Ovary (tissue), 9 donors: Measurements from ENCODE around the gene ZNF775. TPM values are rescaled to one million over a fixed set of nuclear protein-coding genes. Genes with fewer than 3 reads are reported as not detected.

Experiments used
- DNase-seq, 5 donors: peaks; one replicate each; pipeline ENCODE4 v3.0.0-alpha.2; 2019 to 2020
- H3K27ac ChIP-seq, 2 donors: fragments of 200-600 bp; one replicate each; pipeline versions ENCODE4 v1.5.1 to v1.8.0; 2019 to 2022
- H3K27me3 ChIP-seq: fragments of 200-600 bp; one replicate; pipeline ENCODE4 v1.8.0; 2022
- H3K36me3 ChIP-seq: fragments of 200-600 bp; sonication (generic); one replicate; pipeline ENCODE4 v1.5.1; 2019
- H3K4me1 ChIP-seq: one replicate; pipeline ENCODE4 v1.8.1; 2013; ENCODE audit warnings: mild to moderate bottlenecking, moderate library complexity; ENCODE audit not compliant: insufficient read depth
- H3K4me3 ChIP-seq: fragments of 200-600 bp; sonication (generic); one replicate; pipeline ENCODE4 v1.5.1; 2017
- H3K9me3 ChIP-seq, 2 donors: fragments of 200-600 bp in 1 of 2; sonication (generic) in 1 of 2; one replicate each; pipeline versions ENCODE4 v1.5.1 to v1.8.1; 2013 to 2019; ENCODE audit warnings: mild to moderate bottlenecking in 1 of 2, moderate library complexity in 1 of 2
- EP300 ChIP-seq: sonication (generic); formaldehyde crosslinking; IDR thresholded peaks from one replicate; pipeline ENCODE4 v1.6.1; 2017; ENCODE audit warnings: antibody characterized with exemption
- POLR2A ChIP-seq: fragments of 450-650 bp; IDR thresholded peaks from one replicate; pipeline ENCODE4 v1.6.1; 2017; ENCODE audit warnings: antibody characterized with exemption, mild to moderate bottlenecking, moderate library complexity
- WGBS, 3 donors: extraction: QIAGEN DNeasy Blood & Tissue Kit in 1 of 3; methylation state at CpG; one replicate each; pipeline versions ENCODE4 v1.1.5 to v1.1.7; 2013 to 2017; 5-methylcytosine and 5-hydroxymethylcytosine counted together
- intact Hi-C, 4 donors: fragments of 100-400 bp; cut with DNase I; formaldehyde crosslinking; loops; one replicate each; pipeline versions ENCODE4 v1.11.0 to v1.15.1; 2022 to 2023
- polyA plus RNA-seq, 2 donors: library from polyadenylated mRNA; stranded (reverse); fragments of 200-250 nt in 1 of 2; fragments of 350-450 nt in 1 of 2; fragmentation: Illumina TruSeq in 1 of 2; extraction: RNeasy Lipid Tissue Mini Kit (QIAGEN cat#74804) in 1 of 2; gene quantifications; one replicate each; pipeline ENCODE4 v1.2.3, GENCODE V29; 2013 to 2014
- total RNA-seq, 7 donors: library from RNA; depleted of rRNA in 2 of 7; stranded (reverse); fragments of >200 nt in 2 of 7; fragmentation: NEBNext Ultra II Directional in 3 of 7; extraction: Animal tissue kit (Norgen Biotek cat#: 25700) in 3 of 7; gene quantifications; one replicate each; pipeline versions ENCODE4 v1.1.0 to v1.2.4, GENCODE V29; 2016 to 2023
- TF ChIP-seq, protein P1 (sequence below), 3 donors: fragments of 450-650 bp in 2 of 3; fragments of 200-600 bp in 1 of 3; IDR thresholded peaks; one replicate each; pipeline versions ENCODE4 v1.5.1 to v1.8.0; 2016 to 2022; ENCODE audit warnings: antibody characterized with exemption in 3 of 3, mild to moderate bottlenecking in 1 of 3
- donor health status: DM: no; HTN: no; CAD: no; lungs with moderate emphysema.
- donor health status: DM: no; HTN: no; CAD: no.
- donor health status: Bipolar disorder and iron deficiency.
- donor health status: DM: yes; HTN: yes; CAD: no.
- donor health status: DM: no; HTN: no; CAD: no.
- donor health status: DM: yes; HTN: yes; CAD: no.

ZNF775 gene
- total and polyA plus RNA-seq, 9 donors: 0.28 to 13.9 (median 10.9) TPM

DNA sequence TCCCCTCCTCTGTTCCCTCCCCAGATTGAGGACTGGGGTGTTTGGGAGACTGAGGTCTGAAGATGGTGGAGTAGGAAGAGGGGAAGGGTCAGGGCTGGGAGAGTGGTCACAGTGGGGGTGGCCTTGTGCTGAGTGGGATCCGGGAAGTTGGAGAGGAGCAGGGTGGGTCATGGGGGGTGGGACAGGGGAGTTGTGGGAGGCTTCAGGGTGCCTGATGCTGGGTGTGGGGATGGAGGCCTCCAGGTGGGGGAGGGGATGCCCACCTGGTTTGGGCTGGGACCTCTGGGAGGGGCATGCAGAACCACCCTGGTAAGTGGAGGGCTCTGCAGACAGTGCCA lies 2.6 kb downstream of the ZNF775 start:
- WGBS, 3 donors: 81 to 100% (median 94%) methylated on average over 1 of the region's 1 CpG
- H3K4me1 ChIP-seq: peaks cover 4% of the 10 kb centered on the region
- peak in 1 of 5 donors; percentile 30 for DNase-seq

DNA sequence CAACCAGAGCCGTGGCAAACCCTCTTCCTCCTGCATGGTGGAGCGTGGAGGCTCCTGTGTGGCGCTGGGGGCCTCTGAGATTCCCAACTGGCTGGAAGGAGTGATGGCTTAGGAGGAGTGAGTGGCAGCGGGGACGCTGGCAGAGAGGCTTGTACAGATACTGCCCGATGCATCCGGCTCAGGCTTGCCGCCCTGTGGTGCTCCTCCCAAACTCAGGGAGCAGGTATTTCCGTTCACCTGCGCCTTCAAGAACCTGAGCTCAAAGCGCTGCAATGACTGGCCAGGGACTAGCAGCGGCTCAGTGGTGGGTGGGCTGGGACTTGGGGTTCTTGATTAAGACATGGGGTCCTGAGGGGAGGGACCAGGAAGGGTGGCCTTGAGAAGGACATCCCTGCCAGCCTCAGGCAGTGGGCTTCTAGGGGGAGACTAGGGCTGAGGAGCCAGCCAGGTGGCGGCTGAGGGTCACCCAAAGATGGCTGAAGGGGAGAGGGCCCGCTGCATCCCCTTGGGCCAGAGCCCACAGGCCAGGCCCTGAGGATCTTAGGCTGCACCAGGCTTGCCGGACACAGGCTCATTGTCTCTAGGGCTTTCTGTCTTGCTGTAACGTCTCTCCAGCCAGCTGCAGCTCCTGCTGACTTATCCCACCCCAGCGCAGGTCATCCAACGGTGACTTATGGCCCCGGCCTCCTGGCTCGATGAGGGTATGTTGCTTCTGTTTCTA lies 3.2 kb downstream of the ZNF775 start:
- DNase-seq: no peak
- TF ChIP-seq POLR2A (no peak), EP300 (no peak)
- TF ChIP-seq, protein P1, sequence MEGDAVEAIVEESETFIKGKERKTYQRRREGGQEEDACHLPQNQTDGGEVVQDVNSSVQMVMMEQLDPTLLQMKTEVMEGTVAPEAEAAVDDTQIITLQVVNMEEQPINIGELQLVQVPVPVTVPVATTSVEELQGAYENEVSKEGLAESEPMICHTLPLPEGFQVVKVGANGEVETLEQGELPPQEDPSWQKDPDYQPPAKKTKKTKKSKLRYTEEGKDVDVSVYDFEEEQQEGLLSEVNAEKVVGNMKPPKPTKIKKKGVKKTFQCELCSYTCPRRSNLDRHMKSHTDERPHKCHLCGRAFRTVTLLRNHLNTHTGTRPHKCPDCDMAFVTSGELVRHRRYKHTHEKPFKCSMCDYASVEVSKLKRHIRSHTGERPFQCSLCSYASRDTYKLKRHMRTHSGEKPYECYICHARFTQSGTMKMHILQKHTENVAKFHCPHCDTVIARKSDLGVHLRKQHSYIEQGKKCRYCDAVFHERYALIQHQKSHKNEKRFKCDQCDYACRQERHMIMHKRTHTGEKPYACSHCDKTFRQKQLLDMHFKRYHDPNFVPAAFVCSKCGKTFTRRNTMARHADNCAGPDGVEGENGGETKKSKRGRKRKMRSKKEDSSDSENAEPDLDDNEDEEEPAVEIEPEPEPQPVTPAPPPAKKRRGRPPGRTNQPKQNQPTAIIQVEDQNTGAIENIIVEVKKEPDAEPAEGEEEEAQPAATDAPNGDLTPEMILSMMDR (IDR thresholded peaks at IDR 0.05): no peak
- Histone ChIP-seq H3K4me3 (no peak overlapping the region), H3K36me3 (no peaks in the 10 kb centered on the region), H3K27ac (no peak overlapping the region), H3K27me3 (no peaks in the 10 kb centered on the region), H3K4me1 (peaks cover 4% of the 10 kb centered on the region), H3K9me3 (no peaks in the 10 kb centered on the region)
- WGBS, 3 donors: 81 to 89% (median 86%) methylated on average over 18 to 20 of the region's 20 CpGs
- intact Hi-C loops: loop anchor here in 1 of 4 donors (5.0 kb wide), 1 partner anchor 40 kb away; the partner anchor contains the start of gene RARRES2

More for the DNA sequence above, 2.6 kb downstream of the ZNF775 start:
- no peak overlapping the region for H3K27ac ChIP-seq
- TF ChIP-seq, protein P1 (IDR thresholded peaks at IDR 0.05): no peak
- TF ChIP-seq POLR2A (no peak), EP300 (no peak)
- intact Hi-C loops: loop anchor here in 1 of 4 donors (5.0 kb wide), 1 partner anchor 39 kb away; the partner anchor contains the start of gene RARRES2
- H3K9me3 ChIP-seq: no peaks in the 10 kb centered on the region
- no peak overlapping the region for H3K4me3 ChIP-seq
- H3K36me3 ChIP-seq: no peaks in the 10 kb centered on the region
- no peaks in the 10 kb centered on the region for H3K27me3 ChIP-seq

DNA sequence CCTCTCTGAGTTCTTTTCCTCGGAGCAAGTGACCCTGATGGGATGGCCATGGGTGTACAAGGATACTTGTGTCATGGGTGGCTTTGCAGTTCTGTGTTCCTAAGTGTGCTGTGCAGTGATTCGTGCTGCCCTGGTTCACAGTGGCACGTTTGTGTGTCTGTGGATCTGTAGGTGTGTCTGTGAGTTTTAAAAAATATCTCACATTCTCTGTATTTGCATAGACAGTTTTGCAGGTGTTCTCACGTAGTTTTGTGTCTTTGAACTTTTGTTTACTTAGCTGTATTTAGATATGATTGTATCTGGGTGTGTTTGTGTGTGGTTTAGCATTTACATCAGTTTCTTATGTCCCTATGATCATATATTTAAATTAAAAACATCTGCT lies 3.7 kb downstream of the ZNF775 start:
- no peaks in the 10 kb centered on the region for H3K9me3 ChIP-seq
- TF ChIP-seq, protein P1 (IDR thresholded peaks at IDR 0.05): no peak
- TF ChIP-seq POLR2A (no peak), EP300 (no peak)
- peaks cover 4% of the 10 kb centered on the region for H3K4me1 ChIP-seq
- H3K4me3 ChIP-seq: no peak overlapping the region
- no peaks in the 10 kb centered on the region for H3K36me3 ChIP-seq
- no peaks in the 10 kb centered on the region for H3K27me3 ChIP-seq
- intact Hi-C loops: loop anchor here in 1 of 4 donors (5.0 kb wide), 1 partner anchor 41 kb away; the partner anchor contains the start of gene RARRES2
- 69 to 74% (median 73%) methylated on average over 4 of the region's 4 CpGs for WGBS, 3 donors
- DNase-seq: no peak
- no peak overlapping the region for H3K27ac ChIP-seq

DNA sequence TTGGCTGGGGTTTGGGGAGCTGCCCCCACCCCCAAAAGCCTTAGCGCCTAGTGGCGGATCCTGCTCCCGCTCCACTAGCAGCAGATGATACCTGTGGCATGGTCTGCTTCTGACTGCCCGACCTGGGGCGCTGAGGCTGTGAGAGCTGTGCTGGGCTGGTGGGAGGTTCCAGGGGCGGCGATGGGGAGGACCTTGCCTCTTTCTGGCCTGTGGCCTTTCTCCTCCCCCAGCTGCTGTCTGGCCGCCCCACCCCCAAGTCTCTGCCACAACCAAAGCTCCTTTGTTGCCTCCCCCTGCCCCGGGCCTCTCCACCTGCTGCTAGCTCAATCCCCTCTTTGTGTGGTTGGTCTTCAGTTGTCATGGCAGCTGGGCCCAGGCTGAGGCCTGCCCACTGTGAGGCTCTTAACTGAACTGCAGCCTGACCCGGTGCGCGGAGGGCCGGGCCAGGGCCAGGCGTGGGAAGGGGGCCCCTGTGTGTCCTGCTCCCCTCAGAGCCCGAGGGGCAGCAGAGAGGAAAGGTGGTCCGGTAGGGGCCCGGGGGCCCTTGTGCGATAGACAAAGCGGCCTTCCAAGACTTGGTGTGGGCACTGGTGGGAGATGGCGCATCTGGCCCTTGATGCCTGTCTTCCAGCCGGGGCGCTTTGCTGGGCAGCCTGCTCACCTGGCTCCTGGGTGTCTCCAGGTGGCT lies 4.7 kb downstream of the ZNF775 start:
- Histone ChIP-seq H3K4me1 (peaks cover 8% of the 10 kb centered on the region), H3K27me3 (no peaks in the 10 kb centered on the region), H3K9me3 (no peaks in the 10 kb centered on the region), H3K27ac (no peak overlapping the region), H3K36me3 (no peaks in the 10 kb centered on the region), H3K4me3 (no peak overlapping the region)
- 83 to 87% (median 84%) methylated on average over 22 of the region's 22 CpGs for WGBS, 3 donors
- TF ChIP-seq POLR2A: no peak
- no peak for TF ChIP-seq EP300
- TF ChIP-seq, protein P1 (IDR thresholded peaks at IDR 0.05): no peak
- DNase-seq: peak in 1 of 5 donors; percentile 50
- intact Hi-C loops: loop anchor here in 1 of 4 donors (5.0 kb wide), 1 partner anchor 42 kb away; the partner anchor contains the start of gene RARRES2
